GM23338 (cell line): ENCODE measurements around the gene PRC1. TPM values are rescaled to one million over a fixed set of nuclear protein-coding genes. Genes with fewer than 3 reads are reported as not detected.

Experiments
- ATAC-seq: fragments of 200-7000 bp; cut with Tn5 transposase; 3 replicates; pipeline ENCODE4 v1.9.1; 2020
- DNase-seq: peaks from one replicate; pipeline ENCODE4 v3.0.0-alpha.2; 2015; ENCODE audit warnings: low spot score
- H2AFZ ChIP-seq: fragments of 200-600 bp; sonication (generic); 2 replicates; pipeline ENCODE4 v1.8.0; 2016; ENCODE audit warnings: antibody characterized with exemption, mild to moderate bottlenecking, moderate library complexity
- H3F3A ChIP-seq: fragments of 200-600 bp; sonication (generic); replicated peaks from 2 replicates; pipeline ENCODE4 v1.8.0; 2017; ENCODE audit warnings: antibody characterized with exemption, mixed run types, low read depth
- H3K27ac ChIP-seq: fragments of 200-600 bp; sonication (generic); 2 replicates; pipeline ENCODE4 v1.6.1; 2016; ENCODE audit warnings: low read depth
- H3K27me3 ChIP-seq: fragments of 200-600 bp; sonication (generic); 2 replicates; pipeline ENCODE4 v1.8.0; 2016; ENCODE audit warnings: mild to moderate bottlenecking, mixed run types, moderate library complexity; ENCODE audit not compliant: insufficient read depth
- H3K36me3 ChIP-seq: fragments of 200-600 bp; sonication (generic); 2 replicates; pipeline ENCODE4 v1.8.0; 2016; ENCODE audit warnings: mild to moderate bottlenecking; ENCODE audit not compliant: insufficient read depth
- H3K4me1 ChIP-seq: fragments of 200-600 bp; sonication (generic); 2 replicates; pipeline ENCODE4 v1.8.0; 2016; ENCODE audit warnings: mild to moderate bottlenecking, moderate library complexity; ENCODE audit not compliant: insufficient read depth
- H3K4me2 ChIP-seq: fragments of 200-600 bp; sonication (generic); 2 replicates; pipeline ENCODE4 v1.7.1; 2017; ENCODE audit warnings: mixed run types
- H3K4me3 ChIP-seq: fragments of 200-600 bp; sonication (generic); 2 replicates; pipeline ENCODE4 v1.6.1; 2016; ENCODE audit warnings: mixed run types
- H3K79me2 ChIP-seq: fragments of 200-600 bp; sonication (generic); replicated peaks from 2 replicates; pipeline ENCODE4 v1.8.0; 2017; ENCODE audit warnings: mild to moderate bottlenecking; ENCODE audit not compliant: insufficient read depth
- H3K9me2 ChIP-seq: fragments of 200-600 bp; sonication (generic); 2 replicates; pipeline ENCODE4 v1.8.0; 2017; ENCODE audit not compliant: insufficient read depth
- H4K20me1 ChIP-seq: fragments of 200-600 bp; sonication (generic); replicated peaks from 2 replicates; pipeline ENCODE4 v1.8.0; 2017; ENCODE audit warnings: mild to moderate bottlenecking; ENCODE audit not compliant: insufficient read depth
- H3K27ac Mint-ChIP-seq: 2 replicates; pipeline ENCODE4 v1.8.0; 2020; ENCODE audit warnings: inconsistent platforms, mild to moderate bottlenecking, moderate library complexity, mixed read lengths
- H3K27me3 Mint-ChIP-seq: 3 replicates; pipeline ENCODE4 v1.8.0; 2022; ENCODE audit warnings: low read depth, mild to moderate bottlenecking, moderate library complexity, mixed read lengths, inconsistent platforms; ENCODE audit not compliant: insufficient read depth, poor library complexity
- H3K36me3 Mint-ChIP-seq: 3 replicates; pipeline ENCODE4 v1.8.0; 2021; ENCODE audit warnings: low read depth, mild to moderate bottlenecking, inconsistent platforms, moderate library complexity, mixed read lengths
- H3K4me1 Mint-ChIP-seq: 3 replicates; pipeline ENCODE4 v1.8.0; 2020; ENCODE audit warnings: mild to moderate bottlenecking, inconsistent platforms, mixed read lengths
- H3K4me3 Mint-ChIP-seq: 3 replicates; pipeline ENCODE4 v1.8.0; 2021; ENCODE audit warnings: moderate library complexity, mild to moderate bottlenecking, inconsistent platforms, mixed read lengths
- H3K9me3 Mint-ChIP-seq: 3 replicates; pipeline ENCODE4 v1.8.0; 2020; ENCODE audit warnings: moderate library complexity, mild to moderate bottlenecking, inconsistent platforms, mixed read lengths
- CTCF ChIP-seq, 2 experiments: fragments of 200-600 bp in 1 of 2; sonication (generic) in 1 of 2; conservative IDR thresholded peaks; 2 replicates each; pipeline versions ENCODE4 v1.5.1 to v1.6.1; 2016 to 2017; ENCODE audit warnings: antibody characterized with exemption in 2 of 2, low read depth in 2 of 2, mild to moderate bottlenecking in 2 of 2, moderate library complexity in 1 of 2
- ETS1 ChIP-seq: IDR thresholded peaks from 2 replicates; pipeline ENCODE4 v1.6.1; 2016; ENCODE audit warnings: antibody characterized with exemption
- NANOG ChIP-seq: IDR thresholded peaks from 2 replicates; pipeline ENCODE4 v1.6.1; 2016; ENCODE audit warnings: antibody characterized with exemption, borderline replicate concordance
- STAT1 ChIP-seq: IDR thresholded peaks from one replicate; pipeline ENCODE4 v1.6.1; 2016; ENCODE audit warnings: antibody characterized with exemption; ENCODE audit not compliant: unreplicated experiment
- ZNF114 ChIP-seq: fragments of 250-450 bp; sonication (Bioruptor Pico); IDR thresholded peaks from 2 replicates; pipeline ENCODE4 v1.5.0; 2020; ENCODE audit warnings: mild to moderate bottlenecking, moderate library complexity
- ZNF462 ChIP-seq: fragments of 250-450 bp; sonication (Bioruptor Pico); IDR thresholded peaks from 2 replicates; pipeline ENCODE4 v1.5.0; 2020; ENCODE audit warnings: mild to moderate bottlenecking, moderate library complexity
- polyA plus RNA-seq: library from polyadenylated mRNA; unstranded; fragments of >200 nt; fragmentation: Nextera tagmentation; extraction: Ambion mirVana; gene quantifications from 2 replicates; pipeline ENCODE4 v1.2.1, GENCODE V29; 2016
- total RNA-seq: library from RNA; depleted of rRNA; stranded (reverse); fragments of >200 nt; shearing (Covaris generic); gene quantifications from 2 replicates; pipeline ENCODE4 v1.2.3, GENCODE V29; 2014

The PRC1 gene
- total and polyA plus RNA-seq, 2 experiments from 2014 or later = 102 to 150 TPM

GRCh38 chr15:90939756-90940155 lies 54.6 kb downstream of the PRC1 start:
- Mint-ChIP-seq H3K27me3 (peaks cover 9% of the 10 kb centered on the region), H3K4me1 (peaks cover 10% of the 10 kb centered on the region), H3K27ac (no peak overlapping the region), H3K9me3 (no peaks in the 10 kb centered on the region), H3K4me3 (no peak overlapping the region), H3K36me3 (peaks cover 60% of the 10 kb centered on the region)
- no peak overlapping the region for H3K27ac ChIP-seq
- H3K27me3 ChIP-seq = no peaks in the 10 kb centered on the region
- no peak for ATAC-seq
- no peak for DNase-seq
- no peaks in the 10 kb centered on the region for H3K9me2 ChIP-seq
- H3K4me3 ChIP-seq = no peak overlapping the region
- no peak overlapping the region for H3K4me2 ChIP-seq
- H3K79me2 ChIP-seq = no peaks in the 10 kb centered on the region; the same call in 1 of the 2 replicates
- H3K4me1 ChIP-seq = peaks cover 6% of the 10 kb centered on the region; the same call in 1 of the 2 replicates
- no peak overlapping the region for H2AFZ ChIP-seq
- TF ChIP-seq CTCF (conservative IDR thresholded peaks at IDR 0.05; ENCODE audit: low read depth in 2 of 2) = no peak
- TF ChIP-seq NANOG = no peak
- TF ChIP-seq ZNF462 = no peak
- TF ChIP-seq ZNF114 = no peak
- no peak for TF ChIP-seq ETS1
- no peak for TF ChIP-seq STAT1
- H3F3A ChIP-seq = peaks cover 1% of the 10 kb centered on the region; the same call in 1 of the 2 replicates
- peaks cover 17% of the 10 kb centered on the region for H3K36me3 ChIP-seq
- H4K20me1 ChIP-seq = no peaks in the 10 kb centered on the region; the same call in 1 of the 2 replicates
